ENCODE results near the gene SAMD4A. TPM values are rescaled to one million over a fixed set of nuclear protein-coding genes. Genes with fewer than 3 reads are reported as not detected.

The SAMD4A gene
- total RNA-seq, 1 experiment from 2014 or later, result 18.3 TPM

DNA sequence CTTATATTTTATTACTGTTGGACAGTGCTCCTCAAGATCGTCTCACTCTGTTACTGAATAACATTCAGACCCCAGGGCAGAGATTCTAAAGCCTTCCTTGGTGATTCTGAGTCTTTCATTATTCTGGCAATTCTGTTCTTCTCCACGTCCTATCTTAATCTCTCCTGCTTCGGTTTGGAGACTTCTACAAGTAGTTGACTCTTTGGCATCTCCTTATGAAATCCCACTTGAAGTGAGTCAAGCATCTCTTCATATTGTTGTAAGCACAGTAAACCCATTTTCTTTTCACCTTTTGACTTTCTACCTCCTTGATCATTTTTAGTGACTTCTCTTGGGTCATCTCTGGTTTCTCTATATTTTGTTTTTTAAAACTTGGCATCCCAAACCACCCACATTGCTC, 132.8 kb downstream of the SAMD4A start:
- no peaks in the 10 kb centered on the region; the same call in 1 of the 2 replicates for H4K20me1 ChIP-seq (ENCODE audit: insufficient read depth)
- ChIA-PET CTCF (no interaction called here), POLR2A (ENCODE audit: unreplicated experiment) (no interaction called here)
- no TSS peak for BruUV-seq (replicated peaks)
- H3K27me3 ChIP-seq (ENCODE audit: insufficient read depth, low read depth), result no peaks in the 10 kb centered on the region
- H3K79me2 ChIP-seq (ENCODE audit: low read depth), result no peaks in the 10 kb centered on the region
- no peaks in the 10 kb centered on the region for H3K36me3 ChIP-seq (ENCODE audit: low read depth)
- no peaks in the 10 kb centered on the region for H3K9me3 ChIP-seq (ENCODE audit: insufficient read depth, low read depth)
- intact Hi-C loops (cut with micrococcal nuclease; ENCODE audit: unreplicated experiment), result no loop called here
- H3K4me3 ChIP-seq, result no peak overlapping the region
- no peak overlapping the region for H3K27ac ChIP-seq
- H3K4me2 ChIP-seq, result no peak overlapping the region
- TF ChIP-seq EZH2 (IDR thresholded peaks at IDR 0.05; ENCODE audit: low read depth), result no peak
- H3F3A ChIP-seq (ENCODE audit: insufficient read depth, low read depth), result no peaks in the 10 kb centered on the region
- no peak for DNase-seq
- no peak overlapping the region for H2AFZ ChIP-seq
- no peaks in the 10 kb centered on the region for H3K9me2 ChIP-seq (ENCODE audit: insufficient read depth)
- H3K4me1 ChIP-seq (replicated peaks; ENCODE audit: insufficient read depth), result no peaks in the 10 kb centered on the region

DNA sequence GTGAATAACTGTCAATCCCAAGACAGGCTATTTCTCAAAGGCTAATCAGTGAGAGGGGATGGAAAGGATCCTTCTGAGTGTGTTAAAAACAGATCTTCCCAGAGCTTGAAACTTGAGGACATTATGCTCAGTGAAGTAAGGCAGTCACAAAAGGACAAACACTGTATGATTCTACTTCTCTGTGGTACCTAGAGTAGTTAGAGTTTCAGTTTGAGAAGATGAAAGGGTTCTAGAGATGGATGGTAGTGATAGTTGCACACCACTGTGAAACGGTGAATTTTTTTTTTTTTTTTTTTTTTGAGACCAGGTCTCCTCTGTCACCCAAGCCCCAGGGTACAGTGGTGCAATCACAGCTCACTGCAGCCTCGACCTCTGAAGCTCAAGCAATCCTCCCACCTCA, 133.8 kb downstream of the SAMD4A start:
- Histone ChIP-seq H3K27ac (no peak overlapping the region), H3K4me1 (replicated peaks; ENCODE audit: insufficient read depth) (no peaks in the 10 kb centered on the region), H3K79me2 (ENCODE audit: low read depth) (no peaks in the 10 kb centered on the region), H4K20me1 (ENCODE audit: insufficient read depth) (no peaks in the 10 kb centered on the region; the same call in 1 of the 2 replicates), H3K36me3 (ENCODE audit: low read depth) (no peaks in the 10 kb centered on the region), H3K4me3 (no peak overlapping the region), H3K9me2 (ENCODE audit: insufficient read depth) (no peaks in the 10 kb centered on the region), H2AFZ (no peak overlapping the region), H3K9me3 (ENCODE audit: insufficient read depth, low read depth) (no peaks in the 10 kb centered on the region), H3F3A (ENCODE audit: insufficient read depth, low read depth) (no peaks in the 10 kb centered on the region), H3K27me3 (ENCODE audit: insufficient read depth, low read depth) (no peaks in the 10 kb centered on the region), H3K4me2 (no peak overlapping the region)
- no peak for DNase-seq
- BruUV-seq (replicated peaks), result no TSS peak
- POLR2A ChIA-PET (ENCODE audit: unreplicated experiment), result interaction anchor here (0.6 kb wide), 1 partner anchor 50 kb away, joined by 6 read pairs; no protein-coding TSS in a partner anchor
- intact Hi-C loops (cut with micrococcal nuclease; ENCODE audit: unreplicated experiment), result no loop called here
- TF ChIP-seq, protein P1, sequence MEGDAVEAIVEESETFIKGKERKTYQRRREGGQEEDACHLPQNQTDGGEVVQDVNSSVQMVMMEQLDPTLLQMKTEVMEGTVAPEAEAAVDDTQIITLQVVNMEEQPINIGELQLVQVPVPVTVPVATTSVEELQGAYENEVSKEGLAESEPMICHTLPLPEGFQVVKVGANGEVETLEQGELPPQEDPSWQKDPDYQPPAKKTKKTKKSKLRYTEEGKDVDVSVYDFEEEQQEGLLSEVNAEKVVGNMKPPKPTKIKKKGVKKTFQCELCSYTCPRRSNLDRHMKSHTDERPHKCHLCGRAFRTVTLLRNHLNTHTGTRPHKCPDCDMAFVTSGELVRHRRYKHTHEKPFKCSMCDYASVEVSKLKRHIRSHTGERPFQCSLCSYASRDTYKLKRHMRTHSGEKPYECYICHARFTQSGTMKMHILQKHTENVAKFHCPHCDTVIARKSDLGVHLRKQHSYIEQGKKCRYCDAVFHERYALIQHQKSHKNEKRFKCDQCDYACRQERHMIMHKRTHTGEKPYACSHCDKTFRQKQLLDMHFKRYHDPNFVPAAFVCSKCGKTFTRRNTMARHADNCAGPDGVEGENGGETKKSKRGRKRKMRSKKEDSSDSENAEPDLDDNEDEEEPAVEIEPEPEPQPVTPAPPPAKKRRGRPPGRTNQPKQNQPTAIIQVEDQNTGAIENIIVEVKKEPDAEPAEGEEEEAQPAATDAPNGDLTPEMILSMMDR (conservative IDR thresholded peaks at IDR 0.05), result no peak
- TF ChIP-seq EZH2 (IDR thresholded peaks at IDR 0.05; ENCODE audit: low read depth), result no peak
- CTCF ChIA-PET, result no interaction called here

DNA sequence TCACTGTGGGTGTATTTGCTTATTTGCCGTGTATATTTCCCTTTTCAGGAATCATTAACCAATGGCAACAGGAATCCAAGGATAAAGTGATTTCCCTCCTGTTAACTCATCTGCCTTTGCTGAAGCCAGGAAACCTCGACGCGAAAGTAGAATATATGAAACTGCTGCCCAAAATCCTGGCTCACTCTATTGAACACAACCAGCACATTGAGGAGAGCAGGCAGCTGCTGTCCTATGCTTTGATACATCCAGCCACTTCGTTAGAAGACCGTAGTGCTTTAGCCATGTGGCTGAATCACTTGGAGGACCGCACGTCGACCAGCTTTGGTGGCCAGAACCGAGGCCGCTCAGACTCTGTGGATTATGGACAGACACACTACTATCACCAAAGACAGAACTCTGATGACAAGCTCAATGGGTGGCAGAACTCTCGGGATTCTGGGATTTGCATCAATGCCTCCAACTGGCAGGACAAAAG, 135.1 kb downstream of the SAMD4A start:
- H3K4me3 ChIP-seq, result no peak overlapping the region
- ChIA-PET POLR2A (ENCODE audit: unreplicated experiment) (interaction anchor here (0.6 kb wide), 1 partner anchor 64 kb away, joined by 3 read pairs; no protein-coding TSS in a partner anchor), CTCF (interaction anchor here (0.8 kb wide), 1 partner anchor 11 kb away, joined by 8 read pairs; no protein-coding TSS in a partner anchor)
- H4K20me1 ChIP-seq (ENCODE audit: insufficient read depth), result no peaks in the 10 kb centered on the region; the same call in 1 of the 2 replicates
- H3K4me1 ChIP-seq (replicated peaks; ENCODE audit: insufficient read depth), result no peaks in the 10 kb centered on the region
- H3K9me2 ChIP-seq (ENCODE audit: insufficient read depth), result no peaks in the 10 kb centered on the region
- H3K27ac ChIP-seq, result no peak overlapping the region
- DNase-seq, result no peak
- H3K79me2 ChIP-seq (ENCODE audit: low read depth), result no peaks in the 10 kb centered on the region
- H2AFZ ChIP-seq, result no peak overlapping the region
- TF ChIP-seq, protein P1 (conservative IDR thresholded peaks at IDR 0.05), result no peak
- TF ChIP-seq EZH2 (IDR thresholded peaks at IDR 0.05; ENCODE audit: low read depth), result no peak
- H3K36me3 ChIP-seq (ENCODE audit: low read depth), result no peaks in the 10 kb centered on the region
- no peaks in the 10 kb centered on the region for H3F3A ChIP-seq (ENCODE audit: insufficient read depth, low read depth)
- H3K27me3 ChIP-seq (ENCODE audit: insufficient read depth, low read depth), result no peaks in the 10 kb centered on the region
- H3K4me2 ChIP-seq, result no peak overlapping the region
- no TSS peak for BruUV-seq (replicated peaks)
- H3K9me3 ChIP-seq (ENCODE audit: insufficient read depth, low read depth), result no peaks in the 10 kb centered on the region
- intact Hi-C loops (cut with micrococcal nuclease; ENCODE audit: unreplicated experiment), result no loop called here

DNA sequence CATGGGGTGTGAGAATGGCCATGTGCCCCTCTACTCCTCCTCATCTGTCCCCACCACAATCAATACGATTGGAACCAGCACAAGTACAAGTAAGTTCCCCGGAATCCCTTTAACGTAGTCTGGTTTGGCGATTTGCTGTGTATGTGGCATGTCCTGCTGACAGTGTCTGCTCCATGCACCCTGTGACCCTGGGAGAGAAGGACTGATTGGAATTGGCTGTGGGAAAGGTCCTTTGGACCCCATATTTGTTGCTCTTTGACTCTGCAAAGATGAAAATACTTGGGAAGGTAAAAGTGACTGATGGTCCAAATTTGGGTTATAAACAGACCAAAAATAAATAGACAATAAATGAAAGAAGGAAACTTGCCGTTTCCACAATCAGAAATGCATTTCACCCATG, 135.6 kb downstream of the SAMD4A start:
- no peak for DNase-seq
- no peaks in the 10 kb centered on the region for H3K79me2 ChIP-seq (ENCODE audit: low read depth)

More for the DNA sequence above, 135.6 kb downstream of the SAMD4A start:
- H3K36me3 ChIP-seq (ENCODE audit: low read depth), result no peaks in the 10 kb centered on the region
- H3K4me3 ChIP-seq, result no peak overlapping the region
- H2AFZ ChIP-seq, result no peak overlapping the region
- intact Hi-C loops (cut with micrococcal nuclease; ENCODE audit: unreplicated experiment), result no loop called here
- CTCF ChIA-PET, result no interaction called here
- no peaks in the 10 kb centered on the region for H3F3A ChIP-seq (ENCODE audit: insufficient read depth, low read depth)
- no peaks in the 10 kb centered on the region for H3K4me1 ChIP-seq (replicated peaks; ENCODE audit: insufficient read depth)
- no peak overlapping the region for H3K4me2 ChIP-seq
- TF ChIP-seq, protein P1 (conservative IDR thresholded peaks at IDR 0.05), result no peak
- no peak for TF ChIP-seq EZH2 (IDR thresholded peaks at IDR 0.05; ENCODE audit: low read depth)
- no peaks in the 10 kb centered on the region for H3K27me3 ChIP-seq (ENCODE audit: insufficient read depth, low read depth)
- no peaks in the 10 kb centered on the region for H3K9me2 ChIP-seq (ENCODE audit: insufficient read depth)
- no TSS peak for BruUV-seq (replicated peaks)
- H3K9me3 ChIP-seq (ENCODE audit: insufficient read depth, low read depth), result no peaks in the 10 kb centered on the region
- no peak overlapping the region for H3K27ac ChIP-seq
- POLR2A ChIA-PET (ENCODE audit: unreplicated experiment), result interaction anchor here (0.6 kb wide), 1 partner anchor 64 kb away, joined by 3 read pairs; no protein-coding TSS in a partner anchor
- no peaks in the 10 kb centered on the region; the same call in 1 of the 2 replicates for H4K20me1 ChIP-seq (ENCODE audit: insufficient read depth)

Measured in PC-9 (cell line).